Measurements from ENCODE around the gene SYNE2.

- TF ChIP-seq CTCF (conservative IDR thresholded peaks at IDR 0.05; ENCODE audit: low read length) (no peak), EZH2phosphoT487 (IDR thresholded peaks at IDR 0.05; ENCODE audit: borderline replicate concordance, low read depth, low read length) (no peak)
Measured at GRCh38 chr14:64117671-64118402, 265.0 kb downstream of the SYNE2 start.
